ENCODE data around the gene WASF2.
"Not testable (repeated sequence)": the region's sequence is repeated elsewhere in the genome, so short reads cannot be mapped to it uniquely, and the experiment has no call there.

WASF2 gene

GRCh38 chr1:27521336-27521831 is 31.4 kb upstream of the WASF2 start:
- no peak for DNase-seq

- no peak for DNase-seq
These were observed 30.7 kb upstream of the WASF2 start for GRCh38 chr1:27520651-27521050.

DNA sequence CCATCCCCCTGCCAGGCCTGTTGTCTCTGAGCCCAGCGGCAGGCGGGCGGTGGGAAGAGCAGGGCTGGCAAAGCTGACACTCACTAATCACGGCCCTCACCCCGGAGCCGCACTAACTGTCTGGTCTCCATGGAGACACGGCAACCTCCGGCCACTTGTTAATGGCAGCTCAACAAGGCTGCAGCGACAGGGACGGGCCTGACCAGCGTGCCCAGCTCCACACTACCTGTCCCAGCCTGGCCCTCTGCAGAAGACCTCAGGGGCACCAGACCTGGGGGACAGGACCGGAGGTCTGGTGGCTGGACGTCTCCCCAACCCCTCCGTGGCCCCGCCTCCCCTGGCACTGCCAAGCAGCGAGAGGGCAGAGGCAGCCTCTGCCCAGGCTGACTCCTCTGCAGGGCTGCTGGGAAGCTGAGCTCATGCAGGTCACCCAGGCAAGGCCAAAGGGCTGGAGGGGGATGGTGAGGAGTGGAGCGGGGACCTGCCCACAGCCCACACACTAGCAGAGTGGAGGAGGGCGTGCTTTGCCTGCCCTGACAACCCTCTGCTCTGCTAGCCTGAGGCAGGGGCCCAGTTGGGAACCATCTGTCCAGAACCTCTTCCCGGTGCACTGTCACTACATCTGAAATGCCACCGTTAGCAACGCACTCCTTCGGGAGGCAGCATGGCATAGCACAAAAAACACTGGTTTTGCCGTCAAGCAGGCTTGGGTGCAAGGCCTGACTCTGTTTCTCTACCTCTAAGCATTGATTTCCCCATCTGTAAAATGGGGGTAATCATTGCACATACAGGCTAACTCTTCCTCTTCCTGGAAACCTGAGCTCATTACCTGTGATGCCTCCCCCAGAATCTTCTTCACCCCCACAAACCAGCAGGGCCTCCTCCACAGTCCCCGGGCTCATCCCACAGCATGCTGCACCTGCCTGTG is 29.6 kb upstream of the WASF2 start:
- DNase-seq, result no peak

DNA sequence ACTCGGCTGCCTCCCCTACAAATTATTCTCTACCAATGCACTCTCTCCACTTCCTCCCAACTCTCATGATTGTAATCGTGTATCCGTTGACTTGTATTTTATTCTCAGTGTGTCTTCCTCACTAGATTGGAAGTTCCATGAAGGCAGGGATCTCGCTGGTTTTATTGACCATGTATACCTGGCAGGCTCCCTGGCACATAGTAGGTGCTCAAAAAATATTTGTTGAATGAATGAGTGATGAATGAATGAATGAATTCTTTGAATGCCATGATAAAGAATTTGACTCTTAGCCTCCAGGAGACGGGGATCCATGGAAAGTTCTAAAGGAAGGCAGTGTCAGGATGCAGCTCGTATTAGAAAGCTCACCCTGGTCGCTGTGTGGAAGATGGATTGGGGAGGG is 28.8 kb upstream of the WASF2 start:
- DNase-seq, result no peak

- no peak for DNase-seq
These were observed 28.1 kb upstream of the WASF2 start for GRCh38 chr1:27517907-27518718.

- DNase-seq, result no peak
These were observed 27.3 kb upstream of the WASF2 start for GRCh38 chr1:27517301-27517700.

GRCh38 chr1:27515626-27516025 is 25.7 kb upstream of the WASF2 start:
- no peak for DNase-seq

- DNase-seq, result no peak
These were observed 24.0 kb upstream of the WASF2 start for GRCh38 chr1:27513958-27514357.

DNA sequence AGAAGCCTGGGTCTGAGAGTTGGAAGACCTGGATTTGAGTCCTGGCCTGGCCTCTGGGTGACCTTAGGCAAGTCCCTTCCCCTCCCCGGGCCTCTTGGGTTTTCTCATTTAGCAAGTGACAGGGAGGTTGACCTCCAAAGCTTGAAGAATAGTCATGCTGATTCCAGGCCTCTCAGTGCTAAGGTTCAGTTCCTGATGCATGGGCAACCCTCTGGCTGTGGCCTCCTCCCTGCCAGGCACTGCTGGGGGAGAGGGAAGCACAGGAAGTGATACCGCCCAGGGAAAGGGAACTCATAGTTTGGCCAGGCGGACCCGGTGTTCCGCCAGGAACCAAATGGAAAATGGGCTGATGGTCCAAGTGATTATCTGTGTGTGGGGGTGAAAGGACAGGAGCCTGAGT is 23.6 kb upstream of the WASF2 start:
- no peak for DNase-seq

DNA sequence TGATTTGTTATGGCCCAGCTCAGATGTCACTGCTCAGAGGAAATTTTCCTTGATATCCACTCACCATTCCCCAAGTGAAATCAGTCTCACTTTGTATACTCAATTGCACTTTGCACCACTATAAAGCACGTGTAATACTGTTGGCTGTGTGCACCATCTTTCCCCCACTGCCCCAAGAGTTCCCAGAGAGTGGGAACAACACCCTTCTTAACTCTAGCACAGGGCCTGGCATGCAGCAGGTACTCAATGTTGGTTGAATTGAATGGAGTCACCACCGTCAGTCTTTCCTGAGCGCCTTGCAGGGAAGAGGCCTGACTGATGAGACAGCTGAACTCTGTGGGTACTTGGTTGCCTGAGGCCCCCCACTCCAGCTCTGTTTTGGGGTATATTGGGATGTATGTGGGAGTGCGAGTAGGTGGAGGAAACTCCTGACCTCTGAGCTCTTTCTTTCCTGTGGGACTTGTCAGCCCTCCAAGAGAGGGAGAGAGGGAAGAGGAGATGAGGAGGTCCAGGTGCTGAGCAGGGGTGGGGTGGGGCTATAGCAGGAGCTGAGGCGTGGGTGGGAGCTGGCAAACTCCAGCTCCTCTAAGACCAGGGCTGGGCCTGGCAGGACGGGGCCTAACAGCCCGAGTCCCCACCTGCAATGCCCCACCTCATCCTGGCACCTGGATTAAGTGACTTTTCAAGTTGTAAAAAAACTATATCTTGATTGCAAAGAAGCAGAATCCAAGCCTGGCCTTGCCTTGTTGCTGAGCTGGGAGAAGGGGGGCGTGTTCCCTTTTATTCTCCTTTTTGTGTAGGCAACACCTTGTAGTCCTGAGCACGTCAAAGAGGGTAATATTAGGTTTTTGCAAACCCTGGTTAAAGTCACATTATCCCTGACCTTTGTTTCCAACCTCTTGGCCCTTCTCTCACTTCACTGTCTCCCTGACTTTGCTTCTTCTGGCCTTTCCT is 19.4 kb upstream of the WASF2 start:
- no peak for DNase-seq

DNA sequence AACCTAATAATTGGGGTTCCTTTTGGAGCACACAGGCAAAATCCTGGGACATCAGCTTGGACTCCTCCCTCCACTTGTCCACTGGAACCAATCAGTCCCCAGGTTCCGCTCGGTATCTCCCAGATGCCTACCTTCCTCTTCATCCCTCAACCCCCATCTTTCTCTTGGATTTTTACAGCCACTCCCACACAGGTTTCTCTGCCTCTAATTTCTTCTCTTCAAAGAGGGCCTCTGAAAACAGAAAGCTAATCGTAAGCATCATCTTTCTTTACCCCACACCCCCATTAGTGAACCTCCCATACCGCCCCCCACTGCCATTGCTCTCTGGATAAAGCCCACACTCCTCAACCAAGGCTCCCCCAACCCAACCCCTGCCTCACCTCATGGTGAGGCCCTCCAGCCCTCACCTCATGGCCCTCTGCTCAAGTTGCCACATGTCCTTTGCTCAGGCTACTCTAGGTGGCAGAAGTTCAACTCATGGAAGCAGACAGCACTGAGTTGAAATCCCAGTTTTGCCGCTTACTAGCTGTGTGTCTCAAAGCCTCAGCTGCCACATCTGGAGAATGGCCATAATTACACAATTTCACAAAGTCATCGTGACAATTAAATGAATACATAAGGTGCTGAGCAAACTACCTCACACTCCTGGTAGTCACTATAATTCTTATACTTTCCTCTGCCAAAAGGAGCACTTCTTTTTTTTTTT is 18.1 kb upstream of the WASF2 start:
- DNase-seq, result no peak

DNA sequence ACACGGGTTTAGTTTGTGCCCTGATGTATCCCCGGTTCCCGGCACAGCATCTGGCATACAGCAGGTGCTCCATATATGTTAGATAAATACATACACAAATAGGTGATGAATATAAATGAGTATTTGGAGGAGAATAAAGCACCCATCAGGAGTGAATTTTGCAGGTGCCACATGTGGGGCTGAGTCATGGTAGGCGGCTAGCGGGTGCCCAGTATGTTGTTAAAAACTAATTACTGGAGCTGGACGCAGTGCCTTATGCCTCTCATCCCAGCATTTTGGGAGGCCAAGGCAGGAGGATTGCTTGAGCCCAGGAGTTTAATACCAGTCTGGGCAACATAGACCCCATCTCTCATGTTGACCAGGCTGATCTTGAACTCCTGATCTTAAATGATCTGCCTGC is 16.7 kb upstream of the WASF2 start:
- DNase-seq, result no peak

- DNase-seq, result no peak
These were observed 15.4 kb upstream of the WASF2 start for GRCh38 chr1:27505420-27505680.

- DNase-seq, result no peak
These were observed 14.8 kb upstream of the WASF2 start for GRCh38 chr1:27504588-27505419.

DNA sequence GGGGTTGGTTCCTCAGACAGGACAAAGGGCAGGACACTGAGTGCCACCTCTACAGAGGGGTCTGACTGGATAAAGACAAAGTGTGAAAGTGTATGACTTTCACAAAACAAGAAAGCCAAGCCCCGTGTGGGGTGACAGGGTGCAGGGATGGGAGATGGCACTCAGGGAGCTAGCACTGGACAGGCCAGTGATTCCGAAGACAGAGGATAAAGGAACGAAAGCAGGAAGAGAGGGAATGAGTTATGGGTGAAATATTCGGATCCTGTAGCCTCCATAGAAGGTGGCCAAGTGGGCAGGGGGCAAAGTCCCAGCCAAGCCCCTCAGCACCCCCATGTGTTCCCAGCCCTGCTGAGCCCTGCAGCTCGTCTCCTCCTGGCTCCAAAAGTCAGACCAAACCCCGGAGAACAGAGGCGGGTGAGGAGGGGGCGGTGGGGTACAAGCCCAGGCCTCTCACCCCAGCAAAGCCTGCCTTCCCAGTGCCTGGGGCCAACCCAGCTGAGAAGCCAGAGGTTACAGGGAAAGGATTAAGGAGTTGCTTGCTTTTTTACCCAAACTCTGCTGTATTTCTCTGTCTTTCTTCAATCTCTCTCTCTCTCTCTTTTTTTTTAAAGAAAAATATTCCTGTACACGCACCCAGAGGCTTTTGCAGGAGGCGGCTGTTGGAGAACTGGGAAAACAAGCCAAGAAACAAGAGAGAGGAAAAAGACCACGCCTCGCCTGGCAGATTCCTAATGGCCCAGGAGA is 14.0 kb upstream of the WASF2 start:
- no peak for DNase-seq

DNA sequence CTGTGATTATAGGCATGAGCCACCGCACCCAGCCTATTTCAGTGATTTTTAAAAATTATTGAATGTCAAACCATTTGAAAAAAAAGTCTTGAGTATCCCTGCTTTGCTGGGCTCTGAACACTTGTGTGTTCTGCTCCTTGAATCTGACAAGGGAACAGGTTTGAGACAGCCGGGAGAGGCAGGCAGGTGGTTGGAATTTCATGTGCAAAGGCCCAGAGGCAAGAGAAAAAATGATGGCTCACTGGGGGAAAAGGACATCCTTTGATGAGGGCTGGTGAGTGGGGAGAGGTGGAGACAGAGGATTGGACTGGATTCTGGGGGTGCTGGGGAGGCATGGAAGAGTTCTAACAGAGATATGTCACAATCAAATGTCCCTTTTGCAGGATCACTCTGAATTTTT is 13.1 kb upstream of the WASF2 start:
- DNase-seq, result no peak

DNA sequence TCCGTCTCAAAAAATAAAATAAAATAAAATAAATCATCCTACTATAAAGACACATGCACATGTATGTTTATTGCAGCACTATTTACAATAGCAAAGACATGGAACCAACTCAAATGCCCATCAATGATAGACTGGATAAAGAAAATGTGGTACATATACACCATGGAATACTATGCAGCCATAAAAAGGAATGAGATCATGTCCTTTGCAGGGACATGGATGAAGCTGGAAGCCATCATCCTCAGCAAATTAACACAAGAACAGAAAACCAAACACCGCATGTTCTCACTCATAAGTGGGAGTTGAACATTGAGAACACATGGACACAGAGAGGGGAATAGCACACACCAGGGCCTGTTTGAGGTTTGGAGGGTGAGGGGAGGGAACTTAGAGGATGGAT is 11.2 kb upstream of the WASF2 start:
- DNase-seq, result not testable (repeated sequence)

DNA sequence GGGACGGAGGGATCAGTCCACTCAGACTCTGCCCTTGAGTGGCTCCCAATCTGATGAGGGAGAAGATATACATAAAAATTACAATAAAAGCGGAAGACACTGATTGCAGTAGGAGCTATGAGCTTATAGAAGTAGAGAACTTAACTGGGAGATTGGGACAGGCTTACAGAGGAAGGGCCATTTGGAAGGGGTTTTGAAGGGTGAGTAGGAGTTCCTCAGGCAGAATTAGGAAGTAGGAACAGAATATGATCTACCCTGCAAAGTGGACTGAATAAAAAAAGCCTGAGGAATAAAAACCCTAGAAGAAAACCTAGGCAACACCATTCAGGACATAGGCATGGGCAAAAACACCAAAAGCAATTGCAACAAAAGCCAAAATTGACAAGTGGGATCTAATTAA is 9.2 kb upstream of the WASF2 start:
- no peak for DNase-seq

DNA sequence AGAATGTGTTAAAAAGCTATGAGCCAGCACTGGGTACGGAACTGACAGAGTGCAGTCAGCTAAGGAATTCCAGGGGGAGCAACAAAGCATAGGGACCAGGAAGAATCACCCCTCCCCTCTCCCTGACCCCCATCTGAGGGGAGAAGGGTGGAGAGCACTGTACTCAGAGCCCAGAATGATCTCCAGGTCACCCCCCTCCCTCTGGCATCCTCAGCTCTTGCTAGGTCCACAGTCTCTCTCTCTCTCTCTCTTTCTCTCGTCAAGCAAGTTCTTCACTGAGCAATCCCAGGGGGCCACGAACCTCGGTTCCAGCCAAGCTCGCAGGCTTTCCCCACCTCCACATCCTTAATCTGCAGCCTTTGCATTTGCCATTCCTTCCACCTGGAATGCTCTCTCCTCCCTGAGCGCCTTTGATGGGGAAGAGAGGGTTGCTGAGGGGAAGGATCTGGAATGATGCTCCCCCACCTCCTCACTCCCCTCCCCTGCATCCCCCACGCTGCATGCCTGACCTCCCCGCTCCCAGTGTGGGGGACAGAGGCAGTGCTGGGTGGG is 6.7 kb upstream of the WASF2 start:
- DNase-seq, result no peak

DNA sequence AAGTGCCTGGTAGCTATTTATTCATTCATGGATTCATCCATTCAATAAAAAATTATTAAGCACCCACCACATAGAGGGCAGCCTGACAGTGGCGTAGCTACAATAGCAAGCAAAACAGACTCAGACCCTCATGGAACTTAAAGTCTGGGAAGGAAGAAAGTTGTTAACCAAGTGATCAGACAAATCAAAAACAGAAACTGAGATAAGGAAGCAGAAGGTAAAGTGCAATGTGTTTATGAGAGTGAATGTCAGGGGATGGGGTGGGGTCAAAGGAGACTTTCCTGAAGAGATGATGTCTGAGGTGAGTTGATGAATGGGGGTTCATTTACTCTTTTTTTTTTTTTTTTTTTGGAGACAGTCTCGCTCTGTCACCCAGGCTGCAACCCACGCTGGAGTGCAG is 2.8 kb upstream of the WASF2 start:
- no peak for DNase-seq
